Panc1 (cell line): Measurements from ENCODE around the gene HTN3. TPM values are rescaled to one million over a fixed set of nuclear protein-coding genes. Genes with fewer than 3 reads are reported as not detected.

Experiments used
- ATAC-seq: fragments of 200-7000 bp; cut with Tn5 transposase; 2 replicates; pipeline ENCODE4 v1.9.1; 2020; ENCODE audit warnings: mild to moderate bottlenecking, moderate library complexity
- BruUV-seq: library from RNA; stranded (reverse); fragments of 400-500 nt; replicated peaks from 2 replicates; lab custom pipeline; 2021; lab: Mats Ljungman, UMichigan
- CTCF ChIA-PET: fragments of 300-600 bp; sonication (Branson Sonifier 250); formaldehyde crosslinking; loops from one replicate; lab custom pipeline; 2022; ENCODE audit warnings: antibody characterized with exemption; lab: Charles Lee
- POLR2A ChIA-PET: fragments of 300-600 bp; sonication (Branson Sonifier 250); formaldehyde crosslinking; loops from one replicate; lab custom pipeline; 2022; ENCODE audit warnings: antibody characterized with exemption; lab: Charles Lee
- DNase-seq: peaks from one replicate; pipeline ENCODE4 v3.0.0-alpha.2; 2010; ENCODE audit warnings: low read depth, low spot score
- H3K27ac ChIP-seq: 2 replicates; pipeline ENCODE4 v1.5.1; 2011; ENCODE audit warnings: mild to moderate bottlenecking, low read length, inconsistent platforms
- H3K27me3 ChIP-seq: fragments of 200-500 bp; sonication (Bioruptor generic); 2 replicates; pipeline ENCODE4 v1.6.0; 2014; ENCODE audit warnings: low read length, inconsistent platforms; ENCODE audit not compliant: control insufficient read depth, insufficient read depth
- H3K36me3 ChIP-seq: fragments of 200-500 bp; sonication (Bioruptor generic); 2 replicates; pipeline ENCODE4 v1.5.1; 2014; ENCODE audit warnings: inconsistent platforms, mild to moderate bottlenecking, low read length, moderate library complexity; ENCODE audit not compliant: control insufficient read depth, insufficient read depth
- H3K4me1 ChIP-seq: 2 replicates; pipeline ENCODE4 v1.5.1; 2011; ENCODE audit warnings: inconsistent platforms, mild to moderate bottlenecking, low read length, moderate library complexity; ENCODE audit not compliant: control insufficient read depth, insufficient read depth
- H3K4me3 ChIP-seq, 2 experiments: 2 replicates each; pipeline ENCODE4 v1.5.1; 2011 to 2012; ENCODE audit warnings: low read depth in 2 of 2, low read length in 2 of 2, mild to moderate bottlenecking in 2 of 2, inconsistent platforms in 1 of 2, moderate library complexity in 1 of 2
- H3K9me3 ChIP-seq: fragments of 200-500 bp; sonication (Bioruptor generic); 2 replicates; pipeline ENCODE4 v1.5.1; 2014; ENCODE audit warnings: low read depth, mild to moderate bottlenecking, inconsistent platforms, low read length, moderate library complexity; ENCODE audit not compliant: control insufficient read depth, insufficient read depth
- POLR2AphosphoS5 ChIP-seq: IDR thresholded peaks from 2 replicates; pipeline ENCODE4 v1.6.1; 2012; ENCODE audit warnings: mild to moderate bottlenecking, low read depth, low read length, moderate library complexity
- SIN3A ChIP-seq: IDR thresholded peaks from 2 replicates; pipeline ENCODE4 v1.6.1; 2012; ENCODE audit warnings: low read depth, mild to moderate bottlenecking, low read length, moderate library complexity, borderline replicate concordance; ENCODE audit not compliant: insufficient read depth
- TCF7L2 ChIP-seq: IDR thresholded peaks from 2 replicates; pipeline ENCODE4 v1.6.1; 2011; ENCODE audit warnings: mild to moderate bottlenecking, low read depth, low read length, inconsistent platforms
- in situ Hi-C: cut with HindIII; loops from 2 replicates; pipeline ENCODE4 v1.10.0; 2016; ENCODE audit warnings: low sequenced_read_pairs, low pct_unique_long_range_greater_than_20kb
- intact Hi-C: fragments of 100-400 bp; cut with micrococcal nuclease; formaldehyde crosslinking; loops from one replicate; pipeline ENCODE4 v1.10.0; 2022; ENCODE audit not compliant: unreplicated experiment
- total RNA-seq: library from RNA; stranded (reverse); gene quantifications from one replicate; pipeline ENCODE4 v1.2.1, GENCODE V29; 2021; ENCODE audit not compliant: unreplicated experiment
- TF ChIP-seq, protein P1 (sequence below): fragments of 450-650 bp; IDR thresholded peaks from 2 replicates; pipeline ENCODE4 v1.5.1; 2017; ENCODE audit warnings: mild to moderate bottlenecking
- TF ChIP-seq, protein P2 (sequence below), 2 experiments: IDR thresholded peaks; 2 replicates each; pipeline ENCODE4 v1.6.1; 2011 to 2012; ENCODE audit warnings: low read depth in 2 of 2, control low read depth in 1 of 2, low read length in 1 of 2, mild to moderate bottlenecking in 1 of 2, moderate library complexity in 1 of 2; ENCODE audit not compliant: insufficient read depth in 1 of 2

The HTN3 gene
- total RNA-seq, 1 experiment from 2014 or later = not detected

DNA sequence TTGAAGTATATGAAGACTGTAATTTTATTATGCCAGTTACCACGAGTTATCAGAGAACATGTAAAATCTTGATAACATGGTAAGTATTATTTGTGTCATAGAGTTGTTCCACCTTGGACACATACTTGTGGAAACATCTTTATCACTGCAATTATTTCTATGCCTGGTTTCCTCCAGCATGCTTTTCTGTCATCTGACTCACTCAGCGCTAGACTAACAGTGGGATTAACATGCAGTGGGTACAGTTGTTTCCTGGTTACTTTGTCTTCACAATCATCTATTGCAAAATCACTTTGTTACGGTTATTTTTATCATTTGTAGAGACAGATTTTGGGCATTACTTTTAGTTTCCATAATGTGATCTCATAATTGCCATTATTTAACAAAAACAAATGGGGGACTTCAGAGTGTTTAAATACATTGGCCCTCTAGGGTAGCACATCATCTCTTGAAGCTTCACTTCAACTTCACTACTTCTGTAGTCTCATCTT, 32.7 kb upstream of the HTN3 start, which contains the start of gene STATH:
Gene STATH (plus strand): TSS at position 441 of the 491 bp plus-strand sequence. CDS start 2,472 bp downstream, outside the sequence.
- Histone ChIP-seq H3K4me3 (no peak within 1 kb of the TSS), H3K36me3 (no peaks in the 10 kb centered on the region), H3K4me1 (no peaks in the 10 kb centered on the region), H3K9me3 (no peaks in the 10 kb centered on the region), H3K27ac (no peak within 1 kb of the TSS), H3K27me3 (no peaks in the 10 kb centered on the region)
- in situ Hi-C loops = no loop called here
- BruUV-seq = no TSS peak
- ChIA-PET POLR2A (no interaction called here), CTCF (no interaction called here)
- intact Hi-C loops = no loop called here
- no peak for TF ChIP-seq TCF7L2
- TF ChIP-seq SIN3A = no peak
- TF ChIP-seq POLR2AphosphoS5 = no peak
- TF ChIP-seq, protein P1, sequence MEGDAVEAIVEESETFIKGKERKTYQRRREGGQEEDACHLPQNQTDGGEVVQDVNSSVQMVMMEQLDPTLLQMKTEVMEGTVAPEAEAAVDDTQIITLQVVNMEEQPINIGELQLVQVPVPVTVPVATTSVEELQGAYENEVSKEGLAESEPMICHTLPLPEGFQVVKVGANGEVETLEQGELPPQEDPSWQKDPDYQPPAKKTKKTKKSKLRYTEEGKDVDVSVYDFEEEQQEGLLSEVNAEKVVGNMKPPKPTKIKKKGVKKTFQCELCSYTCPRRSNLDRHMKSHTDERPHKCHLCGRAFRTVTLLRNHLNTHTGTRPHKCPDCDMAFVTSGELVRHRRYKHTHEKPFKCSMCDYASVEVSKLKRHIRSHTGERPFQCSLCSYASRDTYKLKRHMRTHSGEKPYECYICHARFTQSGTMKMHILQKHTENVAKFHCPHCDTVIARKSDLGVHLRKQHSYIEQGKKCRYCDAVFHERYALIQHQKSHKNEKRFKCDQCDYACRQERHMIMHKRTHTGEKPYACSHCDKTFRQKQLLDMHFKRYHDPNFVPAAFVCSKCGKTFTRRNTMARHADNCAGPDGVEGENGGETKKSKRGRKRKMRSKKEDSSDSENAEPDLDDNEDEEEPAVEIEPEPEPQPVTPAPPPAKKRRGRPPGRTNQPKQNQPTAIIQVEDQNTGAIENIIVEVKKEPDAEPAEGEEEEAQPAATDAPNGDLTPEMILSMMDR = no peak
- TF ChIP-seq, protein P2, sequence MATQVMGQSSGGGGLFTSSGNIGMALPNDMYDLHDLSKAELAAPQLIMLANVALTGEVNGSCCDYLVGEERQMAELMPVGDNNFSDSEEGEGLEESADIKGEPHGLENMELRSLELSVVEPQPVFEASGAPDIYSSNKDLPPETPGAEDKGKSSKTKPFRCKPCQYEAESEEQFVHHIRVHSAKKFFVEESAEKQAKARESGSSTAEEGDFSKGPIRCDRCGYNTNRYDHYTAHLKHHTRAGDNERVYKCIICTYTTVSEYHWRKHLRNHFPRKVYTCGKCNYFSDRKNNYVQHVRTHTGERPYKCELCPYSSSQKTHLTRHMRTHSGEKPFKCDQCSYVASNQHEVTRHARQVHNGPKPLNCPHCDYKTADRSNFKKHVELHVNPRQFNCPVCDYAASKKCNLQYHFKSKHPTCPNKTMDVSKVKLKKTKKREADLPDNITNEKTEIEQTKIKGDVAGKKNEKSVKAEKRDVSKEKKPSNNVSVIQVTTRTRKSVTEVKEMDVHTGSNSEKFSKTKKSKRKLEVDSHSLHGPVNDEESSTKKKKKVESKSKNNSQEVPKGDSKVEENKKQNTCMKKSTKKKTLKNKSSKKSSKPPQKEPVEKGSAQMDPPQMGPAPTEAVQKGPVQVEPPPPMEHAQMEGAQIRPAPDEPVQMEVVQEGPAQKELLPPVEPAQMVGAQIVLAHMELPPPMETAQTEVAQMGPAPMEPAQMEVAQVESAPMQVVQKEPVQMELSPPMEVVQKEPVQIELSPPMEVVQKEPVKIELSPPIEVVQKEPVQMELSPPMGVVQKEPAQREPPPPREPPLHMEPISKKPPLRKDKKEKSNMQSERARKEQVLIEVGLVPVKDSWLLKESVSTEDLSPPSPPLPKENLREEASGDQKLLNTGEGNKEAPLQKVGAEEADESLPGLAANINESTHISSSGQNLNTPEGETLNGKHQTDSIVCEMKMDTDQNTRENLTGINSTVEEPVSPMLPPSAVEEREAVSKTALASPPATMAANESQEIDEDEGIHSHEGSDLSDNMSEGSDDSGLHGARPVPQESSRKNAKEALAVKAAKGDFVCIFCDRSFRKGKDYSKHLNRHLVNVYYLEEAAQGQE (IDR thresholded peaks at IDR 0.05; ENCODE audit: insufficient read depth in 1 of 2, low read depth in 2 of 2, low read length in 1 of 2) = no peak
- DNase-seq (no peak), ATAC-seq (no peak)

DNA sequence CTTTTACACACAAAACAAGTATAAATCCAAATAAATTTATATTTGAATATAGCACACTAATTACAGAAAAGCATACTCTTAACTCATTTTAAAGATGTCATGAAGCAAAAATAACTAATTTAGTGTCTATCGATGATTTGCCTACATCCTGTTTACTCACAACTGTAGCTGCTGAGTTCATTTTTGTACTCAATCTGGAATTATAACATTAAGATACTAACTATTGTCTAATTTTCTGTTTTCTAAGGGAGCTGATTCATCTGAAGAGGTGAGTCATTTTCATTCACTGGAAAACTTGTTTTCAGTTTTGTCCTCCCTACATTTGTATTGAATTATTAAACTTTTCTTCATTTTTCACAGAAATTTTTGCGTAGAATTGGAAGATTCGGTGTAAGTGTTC, 28.8 kb upstream of the HTN3 start:
- BruUV-seq = no TSS peak
- in situ Hi-C loops = no loop called here
- no peak overlapping the region for H3K4me3 ChIP-seq
- intact Hi-C loops = no loop called here
- H3K36me3 ChIP-seq = no peaks in the 10 kb centered on the region
- no peak overlapping the region for H3K27ac ChIP-seq
- TF ChIP-seq, protein P1 = no peak
- no peak for TF ChIP-seq POLR2AphosphoS5
- TF ChIP-seq SIN3A = no peak
- no peak for TF ChIP-seq TCF7L2
- TF ChIP-seq, protein P2 (IDR thresholded peaks at IDR 0.05; ENCODE audit: insufficient read depth in 1 of 2, low read depth in 2 of 2, low read length in 1 of 2) = no peak
- H3K27me3 ChIP-seq = no peaks in the 10 kb centered on the region
- ATAC-seq (no peak), DNase-seq (no peak)
- no peaks in the 10 kb centered on the region for H3K9me3 ChIP-seq
- CTCF ChIA-PET = no interaction called here
- H3K4me1 ChIP-seq = no peaks in the 10 kb centered on the region
- POLR2A ChIA-PET = no interaction called here
